GM11168 (cell line): Measurements from ENCODE around the gene C21orf58.

ENCODE experiments used
- in situ Hi-C: fragments of 300-500 bp; cut with MboI; formaldehyde crosslinking; loops from one replicate; pipeline ENCODE4 v1.12.0; 2022; ENCODE audit warnings: low sequenced_read_pairs; ENCODE audit not compliant: unreplicated experiment

The C21orf58 gene

GRCh38 chr21:46354518-46354917 lies 30.8 kb upstream of the C21orf58 start:
- in situ Hi-C loops, result no loop called here

GRCh38 chr21:46354046-46354445 lies 30.4 kb upstream of the C21orf58 start:
- in situ Hi-C loops, result no loop called here

- in situ Hi-C loops, result no loop called here
Observed at GRCh38 chr21:46352913-46353312, 29.2 kb upstream of the C21orf58 start.

GRCh38 chr21:46352164-46352515 lies 28.5 kb upstream of the C21orf58 start:
- in situ Hi-C loops, result no loop called here

GRCh38 chr21:46351476-46352163 lies 27.9 kb upstream of the C21orf58 start:
- in situ Hi-C loops, result no loop called here

GRCh38 chr21:46350981-46351380 lies 27.3 kb upstream of the C21orf58 start:
- in situ Hi-C loops, result no loop called here

GRCh38 chr21:46350571-46350970 lies 26.9 kb upstream of the C21orf58 start:
- in situ Hi-C loops, result no loop called here

- in situ Hi-C loops, result no loop called here
Observed at GRCh38 chr21:46349134-46349760, 25.6 kb upstream of the C21orf58 start.

GRCh38 chr21:46347791-46348381 lies 24.2 kb upstream of the C21orf58 start:
- in situ Hi-C loops, result no loop called here

GRCh38 chr21:46347203-46347550 lies 23.5 kb upstream of the C21orf58 start:
- in situ Hi-C loops, result no loop called here

GRCh38 chr21:46346296-46347202 lies 22.9 kb upstream of the C21orf58 start:
- in situ Hi-C loops, result no loop called here

- in situ Hi-C loops, result no loop called here
Observed at GRCh38 chr21:46345861-46346260, 22.2 kb upstream of the C21orf58 start.

- in situ Hi-C loops, result no loop called here
Observed at GRCh38 chr21:46344219-46344915, 20.7 kb upstream of the C21orf58 start.

- in situ Hi-C loops, result no loop called here
Observed at GRCh38 chr21:46340998-46341397, 17.3 kb upstream of the C21orf58 start.

- in situ Hi-C loops, result no loop called here
Observed at GRCh38 chr21:46336603-46337002, 12.9 kb upstream of the C21orf58 start.

GRCh38 chr21:46334351-46335140 lies 10.9 kb upstream of the C21orf58 start:
- in situ Hi-C loops, result no loop called here

- in situ Hi-C loops, result no loop called here
Observed at GRCh38 chr21:46329796-46330195, 6.1 kb upstream of the C21orf58 start.

GRCh38 chr21:46328151-46328550 lies 4.5 kb upstream of the C21orf58 start:
- in situ Hi-C loops, result no loop called here

- in situ Hi-C loops, result no loop called here
Observed at GRCh38 chr21:46327711-46328110, 4.0 kb upstream of the C21orf58 start.
